HL-60/S4 (cell line): Measurements from ENCODE around the gene GAPVD1.
"Not testable (repeated sequence)": the region's sequence is repeated elsewhere in the genome, so short reads cannot be mapped to it uniquely, and the experiment has no call there.

Experiments used
- in situ Hi-C: fragments of 300-500 bp; cut with MboI; formaldehyde crosslinking; loops from 2 replicates; pipeline ENCODE4 v1.14.3; 2022; ENCODE audit warnings: low sequenced_read_pairs

GAPVD1 gene

DNA sequence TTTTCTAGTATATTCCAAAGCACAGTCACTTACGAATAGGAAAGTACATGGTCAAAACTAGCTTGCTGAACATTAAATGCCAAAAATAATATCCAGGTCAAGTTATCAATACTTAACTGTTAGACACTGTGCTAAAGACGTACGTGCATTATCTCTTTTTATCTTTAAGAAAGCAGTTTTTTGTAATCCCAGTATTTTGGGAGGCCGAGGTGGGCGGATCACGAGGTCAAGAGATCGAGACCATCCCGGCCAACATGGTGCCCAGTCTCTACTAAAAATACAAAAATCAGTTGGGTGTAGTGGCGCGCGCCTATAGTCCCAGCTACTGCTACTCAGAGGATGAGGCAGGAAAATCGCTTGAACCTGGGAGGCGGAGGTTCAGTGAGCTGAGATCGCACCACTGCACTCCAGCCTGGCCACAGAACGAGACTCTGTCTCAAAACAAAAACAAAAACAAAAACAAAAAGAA lies 17.8 kb upstream of the GAPVD1 start:
- in situ Hi-C loops, result no loop called here

DNA sequence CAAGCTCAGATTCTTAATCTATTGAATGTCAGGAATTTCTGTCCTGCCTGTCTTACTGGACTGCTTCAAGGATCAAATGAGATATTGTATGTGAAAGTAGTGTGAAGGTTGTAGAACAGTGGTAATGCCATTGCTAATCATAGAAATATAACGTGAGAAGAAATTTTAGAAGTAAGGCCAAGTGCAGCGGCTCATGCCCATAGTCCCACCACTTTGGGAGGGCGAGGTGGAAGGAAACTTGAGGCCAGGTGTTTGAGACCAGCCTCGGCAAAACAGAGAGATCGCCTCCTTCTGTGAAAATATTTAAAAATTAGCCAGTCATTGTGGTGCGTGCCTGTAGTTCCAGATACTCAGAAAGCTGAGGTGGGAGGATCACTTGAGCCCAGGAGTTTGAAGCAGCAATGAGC lies 15.4 kb upstream of the GAPVD1 start:
- in situ Hi-C loops, result no loop called here

DNA sequence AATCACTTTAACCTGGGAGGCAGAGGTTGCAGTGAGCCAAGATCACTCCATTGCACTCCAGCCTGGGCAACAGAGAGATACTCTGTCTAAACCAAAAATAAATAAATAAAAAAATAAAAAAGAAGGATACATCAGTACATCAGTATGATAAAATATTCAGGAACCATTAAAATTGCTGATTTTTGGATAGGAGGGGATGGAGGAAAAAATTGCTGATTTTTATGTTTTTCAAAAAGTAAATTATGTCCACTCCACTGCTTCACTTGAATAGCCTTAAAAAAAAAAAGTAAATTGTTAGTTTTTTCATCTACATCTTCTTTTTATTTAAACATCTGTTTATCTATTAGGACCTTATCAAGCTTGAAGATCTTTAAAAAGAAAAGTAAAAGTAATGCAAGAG lies 7.4 kb upstream of the GAPVD1 start:
- in situ Hi-C loops, result no loop called here

DNA sequence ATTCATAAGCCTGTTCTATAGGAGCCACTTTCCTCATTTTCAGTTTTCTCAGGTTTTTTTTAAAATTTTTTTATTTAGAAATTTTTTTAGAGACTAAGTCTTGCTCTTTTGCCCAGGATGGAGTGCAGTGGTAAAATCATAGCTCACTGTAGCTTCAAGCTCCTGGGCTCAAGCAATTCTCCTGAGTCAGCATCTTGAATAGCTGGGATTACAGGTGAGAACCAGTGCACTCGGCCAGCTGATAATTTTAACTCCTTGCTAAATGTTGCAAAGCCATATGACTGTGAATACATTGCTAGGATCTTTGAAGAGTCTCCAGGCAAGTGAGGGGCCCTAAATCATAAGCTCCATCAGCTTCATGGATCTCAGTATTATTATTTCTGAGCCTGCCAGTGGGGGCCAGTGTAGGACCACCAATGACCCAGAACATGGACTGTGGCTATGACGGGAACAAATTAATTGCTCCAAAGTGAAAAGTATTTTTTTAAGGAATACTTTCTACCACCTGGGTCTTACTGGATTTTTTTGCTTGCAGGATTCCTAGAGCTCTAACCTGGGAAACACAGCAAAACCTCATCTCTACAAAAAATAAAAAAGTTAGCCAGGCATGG lies 5.7 kb upstream of the GAPVD1 start:
- in situ Hi-C loops, result no loop called here

DNA sequence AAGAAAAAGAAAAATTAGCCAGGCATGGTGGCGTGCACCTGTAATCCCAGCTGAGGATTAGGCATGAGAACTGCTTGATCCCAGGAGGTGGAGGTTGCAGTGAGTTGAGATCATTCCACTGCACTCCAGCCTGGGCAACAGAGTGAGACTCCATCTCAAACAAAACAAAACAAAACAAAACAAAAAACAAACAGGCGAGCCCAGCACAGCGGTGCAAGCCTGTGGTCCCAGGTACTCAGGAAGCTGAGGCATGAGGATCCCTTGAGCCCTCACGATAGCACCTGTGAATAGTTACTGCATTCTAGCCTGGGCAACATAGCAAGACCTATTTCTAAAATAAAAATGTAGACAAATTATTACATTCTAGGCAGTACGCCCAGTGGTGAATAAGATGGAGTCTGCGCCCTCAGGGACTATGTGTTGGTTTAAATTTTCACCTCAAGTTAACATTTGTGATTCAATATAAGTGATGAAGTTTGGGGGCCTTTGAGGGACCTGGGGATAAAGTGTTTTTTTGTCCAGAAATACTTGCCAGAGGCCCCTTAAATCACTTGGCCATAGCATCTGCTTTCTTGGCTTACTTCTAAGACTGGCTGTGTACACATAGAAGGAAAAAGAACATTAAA lies 3.4 kb upstream of the GAPVD1 start:
- in situ Hi-C loops, result no loop called here

DNA sequence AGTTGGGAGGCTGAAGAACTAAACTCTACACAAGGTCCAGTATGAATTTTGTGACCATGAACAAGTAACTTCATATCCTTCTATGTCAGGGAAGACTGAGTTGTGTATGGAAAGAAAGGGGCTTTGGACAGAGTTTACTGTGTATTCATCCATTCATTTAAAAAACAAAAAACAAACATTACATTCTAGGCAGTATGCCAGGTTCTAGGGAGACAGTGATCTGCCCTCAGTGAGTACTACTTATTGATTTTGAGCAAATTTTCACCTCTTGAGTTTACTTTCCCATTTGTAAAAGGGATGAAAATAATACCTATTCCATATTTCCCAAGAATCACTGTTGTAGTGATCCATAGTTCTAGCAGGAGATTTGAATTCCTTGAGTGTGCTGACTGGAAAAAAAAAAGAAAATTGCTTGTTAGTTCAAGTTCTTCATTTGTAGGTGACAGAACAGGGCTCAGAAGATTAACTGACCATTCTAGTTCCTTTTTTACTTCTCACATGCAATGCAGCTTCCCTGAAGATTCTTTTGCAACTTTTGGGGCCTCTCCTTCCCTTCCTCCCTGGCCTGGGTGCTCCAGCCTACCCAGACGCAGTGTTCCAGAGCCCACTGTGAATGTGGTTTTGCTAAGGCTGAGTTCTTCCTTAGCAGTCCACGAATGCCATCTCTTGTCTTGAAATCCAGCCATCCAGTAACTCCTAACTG lies 2.6 kb upstream of the GAPVD1 start:
- in situ Hi-C loops, result no loop called here

DNA sequence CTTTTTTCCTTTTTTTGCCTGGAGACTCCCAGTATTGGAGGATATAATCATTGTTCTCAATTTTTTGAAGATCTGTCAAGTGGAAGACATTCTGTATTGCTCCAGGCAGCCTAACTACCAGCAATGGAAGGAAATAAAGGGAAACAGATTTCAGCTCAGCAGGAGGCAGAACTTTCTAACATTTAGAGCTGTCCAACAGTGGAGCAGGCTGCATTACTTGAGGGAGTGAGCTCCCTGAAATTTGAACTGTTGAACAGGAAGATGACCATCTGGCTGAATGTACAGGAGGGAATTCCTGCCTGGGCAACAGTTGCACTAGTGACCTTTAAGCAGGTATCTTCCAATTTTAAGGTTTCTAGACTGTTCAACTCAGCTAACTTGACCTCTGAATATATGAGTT lies 1.1 kb upstream of the GAPVD1 start:
- in situ Hi-C loops, result no loop called here

DNA sequence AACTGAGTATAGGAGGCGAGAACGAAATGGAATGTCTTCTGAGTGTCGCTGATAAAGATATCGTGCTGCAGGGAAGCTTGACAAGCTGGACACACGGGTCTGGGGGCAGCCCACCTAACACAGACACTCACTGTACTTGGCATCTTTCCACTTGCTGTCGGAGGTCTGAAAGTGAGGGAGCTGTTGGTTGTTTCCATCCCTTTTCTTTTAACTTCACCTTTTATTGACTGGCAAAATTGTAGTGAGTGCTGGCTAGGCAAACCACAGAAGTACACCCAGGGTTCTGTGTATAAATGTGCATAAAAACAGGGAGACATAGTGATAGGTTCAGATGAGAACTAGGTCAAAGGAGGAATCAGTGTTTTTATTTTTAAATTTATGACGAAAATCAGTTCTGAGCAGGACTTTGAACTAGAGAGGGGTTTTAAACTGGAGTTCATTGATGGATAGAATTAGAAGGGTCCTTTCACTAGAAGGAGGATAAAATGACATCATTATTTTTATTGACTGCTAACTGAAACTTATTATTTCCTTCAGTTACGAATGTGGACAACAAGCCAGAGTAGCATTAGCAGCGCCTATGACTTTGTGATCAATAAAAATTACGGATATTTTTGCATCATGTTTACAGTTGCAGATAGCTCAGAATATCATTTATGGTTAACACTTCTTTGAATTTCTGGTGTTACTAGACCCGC lies 817 bp downstream of the GAPVD1 start:
- in situ Hi-C loops, result no loop called here

DNA sequence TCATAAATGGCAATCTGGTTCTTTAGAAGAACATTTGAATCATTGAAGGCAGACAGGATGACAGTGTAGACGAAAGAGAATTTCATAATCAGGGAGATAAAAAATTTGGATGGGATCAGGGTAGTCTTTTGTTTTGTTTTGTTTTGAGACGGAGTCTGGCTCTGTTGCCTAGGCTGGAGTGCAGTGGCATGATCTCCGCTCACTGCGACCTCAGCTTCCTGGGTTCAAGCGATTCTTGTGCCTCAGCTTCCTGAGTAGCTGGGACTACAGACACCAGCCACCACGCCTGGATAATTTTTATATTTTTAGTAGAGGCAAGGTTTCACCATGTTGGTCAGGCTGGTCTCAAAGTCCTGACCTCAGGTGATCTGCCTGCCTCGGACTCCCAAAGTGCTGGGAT lies 2.4 kb downstream of the GAPVD1 start:
- in situ Hi-C loops, result not testable (repeated sequence)

DNA sequence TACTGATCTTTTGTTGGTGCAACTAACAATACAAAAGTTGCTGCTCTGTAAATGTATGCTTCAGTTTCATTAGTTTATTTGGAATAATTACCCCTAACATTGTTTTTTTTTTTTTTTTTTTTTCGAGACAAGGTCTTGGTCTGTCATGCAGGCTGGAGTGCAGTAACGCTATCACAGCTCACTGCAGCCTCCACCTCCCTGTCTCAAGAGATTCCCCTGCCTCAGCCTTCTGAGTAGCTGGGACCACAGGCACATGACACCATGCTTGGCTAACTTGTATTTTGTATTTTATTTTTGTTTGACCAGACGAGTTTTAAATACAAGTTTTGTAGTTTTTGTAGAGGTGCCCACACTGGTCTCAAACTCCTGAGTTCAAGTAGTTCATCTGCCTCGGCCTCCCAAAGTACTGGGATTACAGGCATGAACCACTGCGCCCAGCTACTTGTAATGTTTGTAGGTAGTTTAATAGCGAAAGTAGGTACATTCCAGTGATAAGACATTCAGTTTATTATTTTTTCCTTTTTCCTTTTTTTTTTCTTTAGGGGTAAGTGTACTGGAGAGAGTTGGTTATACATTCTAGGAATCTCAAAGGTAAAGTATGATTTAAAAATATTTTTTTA lies 6.9 kb downstream of the GAPVD1 start:
- in situ Hi-C loops, result no loop called here

DNA sequence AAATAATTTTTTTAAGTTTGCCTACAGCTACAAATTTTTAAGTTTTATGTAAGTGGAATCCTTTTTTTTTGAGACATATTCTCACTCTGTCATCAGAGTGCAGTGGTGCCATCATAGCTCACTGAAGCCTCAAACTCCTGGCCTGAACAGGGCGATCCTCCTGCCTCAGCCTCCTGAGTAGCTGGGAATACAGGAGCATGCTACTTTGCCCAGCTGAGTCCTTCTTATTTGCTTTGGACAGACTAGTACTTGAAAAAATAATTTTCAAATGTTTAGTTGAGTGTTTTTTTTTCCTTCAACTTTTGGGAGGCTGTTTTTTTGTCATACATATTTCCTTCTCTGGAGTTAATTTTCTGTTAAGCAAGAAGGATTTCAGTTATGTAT lies 7.4 kb downstream of the GAPVD1 start:
- in situ Hi-C loops, result no loop called here

DNA sequence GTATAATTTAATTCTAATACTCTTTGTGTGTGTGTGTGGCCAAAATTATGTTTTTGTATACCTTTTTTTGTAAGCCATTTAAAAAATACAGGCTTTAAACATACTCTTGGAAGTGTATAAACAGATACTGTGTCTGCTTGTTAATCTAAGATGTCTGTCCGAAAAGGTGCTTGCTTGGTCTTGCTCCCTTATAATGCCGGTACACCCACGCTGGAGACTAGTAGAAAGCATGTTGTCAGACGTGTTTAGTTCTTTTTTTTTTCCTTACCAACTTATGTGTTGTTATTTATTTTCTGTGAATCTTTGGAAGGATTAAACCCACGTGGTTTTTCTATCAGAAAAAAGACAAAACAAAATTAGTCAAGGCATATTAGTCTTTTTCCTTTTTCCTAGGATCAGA lies 9.5 kb downstream of the GAPVD1 start:
- in situ Hi-C loops, result no loop called here

DNA sequence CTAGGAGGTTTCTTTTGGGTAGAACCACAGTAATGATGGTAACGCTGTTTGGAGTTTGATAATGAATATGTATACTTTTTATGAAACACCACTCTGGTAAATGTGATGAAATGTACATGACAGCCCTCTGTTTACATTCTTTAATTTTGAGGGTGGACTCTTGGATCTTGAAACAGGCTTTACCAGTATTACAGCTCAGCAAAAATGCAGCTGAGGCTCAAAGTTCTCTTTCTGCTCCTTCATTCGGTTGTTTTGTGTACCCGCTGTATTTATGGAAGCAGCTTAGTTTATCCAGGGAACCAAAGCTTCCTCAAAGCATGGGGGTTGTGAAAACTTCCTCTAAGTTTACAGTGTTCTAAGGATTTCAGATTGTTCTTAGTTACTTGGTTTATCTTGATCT lies 11.1 kb downstream of the GAPVD1 start:
- in situ Hi-C loops, result no loop called here

DNA sequence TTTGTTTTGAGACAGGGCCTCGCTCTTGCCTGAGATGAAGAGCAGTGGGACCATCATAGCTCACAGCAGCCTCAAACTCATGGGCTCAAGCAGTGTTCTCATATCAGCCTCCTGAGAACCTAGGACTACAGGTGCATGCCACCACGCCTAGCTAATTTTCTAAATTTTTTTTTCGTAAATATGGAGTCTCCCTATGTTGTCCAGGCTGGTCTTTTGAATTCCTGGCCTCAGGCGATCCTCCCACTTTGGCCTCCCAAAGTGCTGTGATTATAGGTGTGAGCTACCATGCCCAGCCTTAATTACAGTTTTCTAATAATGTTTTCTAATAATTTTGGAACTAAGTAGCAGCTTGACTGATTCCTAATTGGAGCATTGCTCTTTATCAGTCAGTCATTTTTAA lies 15.1 kb downstream of the GAPVD1 start:
- in situ Hi-C loops, result no loop called here

DNA sequence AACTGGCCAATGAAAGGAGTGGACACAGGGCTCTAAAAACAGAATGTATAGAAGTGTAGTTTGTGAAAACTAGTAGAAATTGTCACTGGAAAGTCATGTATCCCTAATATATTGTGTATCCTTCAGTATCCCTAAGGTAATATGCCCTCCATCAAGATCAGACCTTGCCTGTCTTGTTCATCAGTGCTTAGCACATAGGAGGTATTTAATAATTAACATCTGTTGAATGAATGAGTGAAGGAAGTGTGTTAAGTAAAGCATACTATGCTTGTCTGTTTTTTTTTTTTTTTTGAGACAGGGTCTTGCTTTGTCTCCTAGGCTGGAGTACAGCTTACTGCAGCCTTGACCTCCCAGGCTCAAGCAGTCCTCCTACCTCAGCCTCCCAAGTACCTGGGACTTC lies 15.8 kb downstream of the GAPVD1 start:
- in situ Hi-C loops, result no loop called here

DNA sequence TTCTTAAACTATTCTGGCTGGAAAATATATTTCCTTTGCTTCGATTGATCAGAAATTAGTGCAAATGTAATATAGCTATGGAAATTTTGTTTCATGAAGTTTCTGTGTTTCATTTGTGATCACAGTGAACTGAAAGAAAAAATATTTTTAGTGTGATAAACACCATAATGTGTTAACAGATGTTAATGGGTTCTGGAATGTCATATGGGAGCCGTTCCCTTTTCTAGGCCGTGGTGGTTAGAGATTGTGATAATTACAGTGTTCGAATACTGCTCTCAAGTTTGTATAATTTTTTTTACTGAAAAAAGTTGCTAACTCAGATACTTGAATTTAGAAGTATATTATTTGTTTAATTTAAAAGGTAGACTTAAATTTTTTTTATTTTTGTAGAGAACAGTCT lies 19.3 kb downstream of the GAPVD1 start:
- in situ Hi-C loops, result no loop called here

DNA sequence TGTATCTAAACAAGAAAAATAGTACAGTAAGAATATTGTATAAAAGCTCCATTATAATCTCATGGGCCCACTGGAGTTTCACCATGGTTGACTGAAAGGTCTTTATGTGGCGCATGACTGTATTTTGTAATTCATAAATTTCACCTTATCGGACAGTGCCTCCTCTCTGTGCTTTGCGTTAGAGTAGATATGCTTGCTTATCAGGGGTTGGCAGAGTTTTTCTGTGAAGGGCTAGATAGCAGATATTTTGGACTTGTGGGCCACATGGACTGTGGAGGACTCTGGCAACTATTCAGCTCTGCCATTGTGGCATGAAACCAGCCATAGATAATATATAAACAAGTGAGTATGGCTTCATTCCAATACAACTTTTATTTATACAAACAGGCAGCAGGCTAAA lies 23.2 kb downstream of the GAPVD1 start:
- in situ Hi-C loops, result no loop called here

DNA sequence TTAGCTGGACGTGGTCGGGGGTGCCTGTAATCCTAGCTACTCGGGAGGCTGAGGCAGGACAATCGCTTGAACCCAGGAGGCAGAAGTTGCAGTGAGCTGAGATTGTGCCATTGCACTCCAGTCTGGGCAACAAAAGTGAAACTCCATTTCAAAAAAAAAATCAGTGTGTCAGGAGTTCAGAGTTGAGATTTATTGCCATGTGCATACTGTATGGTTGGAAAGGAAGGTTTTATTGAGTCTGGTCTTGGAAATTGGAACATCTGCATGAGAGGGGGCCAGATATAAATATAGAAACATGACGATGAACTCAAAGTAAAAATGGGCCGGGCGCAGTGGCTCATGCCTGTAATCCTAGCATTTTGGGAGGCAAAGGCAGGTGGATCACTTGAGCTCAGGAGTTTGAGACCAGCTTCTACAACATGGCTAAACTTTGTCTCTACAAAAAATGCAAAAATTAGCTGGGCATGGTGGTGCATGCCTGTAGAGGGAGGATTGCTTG lies 25.4 kb downstream of the GAPVD1 start:
- in situ Hi-C loops, result not testable (repeated sequence)

DNA sequence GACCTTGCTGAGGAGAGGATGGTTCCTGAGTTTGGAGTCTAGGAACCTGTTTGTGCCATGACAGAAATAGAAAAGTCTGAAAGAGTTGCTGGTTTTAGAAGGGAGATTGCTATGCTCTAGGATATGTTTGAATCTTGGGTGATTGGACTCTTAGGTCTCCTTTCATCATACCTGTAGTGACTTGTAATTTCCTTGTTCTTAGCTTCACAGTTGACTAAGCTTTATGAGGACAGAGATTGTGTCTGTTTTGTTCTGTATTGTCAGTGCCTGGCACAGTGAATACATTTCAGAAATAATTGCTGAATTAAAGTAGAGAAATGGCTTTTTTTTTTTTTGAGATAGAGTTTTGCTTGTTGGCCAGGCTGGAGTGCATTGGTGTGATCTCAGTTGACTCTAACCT lies 31.5 kb downstream of the GAPVD1 start:
- in situ Hi-C loops, result no loop called here

DNA sequence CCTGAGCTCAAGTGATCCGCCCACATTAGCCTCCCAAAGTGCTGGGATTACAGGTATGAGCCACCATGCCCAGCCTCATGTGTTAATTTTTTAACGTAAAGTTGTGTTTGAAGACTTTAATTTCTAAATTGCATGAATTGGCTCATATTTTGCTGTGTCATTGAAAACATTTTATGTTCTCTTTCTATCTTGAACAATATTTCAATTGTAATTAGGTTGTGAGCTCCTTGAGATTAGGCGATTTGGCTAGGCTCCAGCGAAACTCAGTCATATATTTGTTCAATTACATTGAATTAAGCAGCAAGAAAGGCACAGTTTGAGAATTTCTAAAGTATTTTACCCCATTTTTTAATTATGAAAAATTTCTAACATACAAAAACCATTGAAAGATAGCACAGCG lies 34.0 kb downstream of the GAPVD1 start:
- in situ Hi-C loops, result no loop called here

DNA sequence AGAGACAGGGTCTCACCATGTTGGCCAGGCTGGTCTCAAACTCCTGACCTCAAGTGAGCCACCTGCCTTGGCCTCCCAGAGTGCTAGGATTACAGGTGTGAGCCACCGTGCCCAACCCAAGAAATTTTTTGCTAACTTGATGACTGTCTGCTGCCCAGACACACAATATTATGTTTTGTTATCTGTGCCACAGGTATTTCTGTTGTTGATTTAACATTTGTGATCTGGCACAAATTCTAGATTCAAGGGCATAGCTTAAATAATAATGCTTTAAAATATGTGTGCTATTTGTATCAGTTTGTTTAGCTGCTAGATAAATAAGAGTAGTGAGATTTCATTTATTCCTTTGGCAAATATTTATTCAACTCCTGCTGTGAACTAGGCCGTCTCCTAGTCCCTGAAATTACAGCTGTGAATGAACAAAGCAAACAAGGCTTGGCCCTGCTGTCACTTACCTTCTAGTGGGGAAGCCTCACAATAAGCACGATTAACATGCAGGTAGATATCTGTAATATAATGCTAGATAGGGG lies 35.3 kb downstream of the GAPVD1 start:
- in situ Hi-C loops, result no loop called here
